WTC11 (cell line): ENCODE results near the gene ARSB.

Experiments used
- FOXK1 ChIP-seq: sonication (generic); formaldehyde crosslinking; IDR thresholded peaks from 2 replicates; pipeline ENCODE4 v1.8.0; 2022; ENCODE audit warnings: mild to moderate bottlenecking, moderate library complexity, missing genetic modification reagents
- TF ChIP-seq, protein P1 (sequence below): sonication (generic); formaldehyde crosslinking; IDR thresholded peaks from 2 replicates; pipeline ENCODE4 v1.8.0; 2022; ENCODE audit warnings: mild to moderate bottlenecking, missing genetic modification reagents
- TF ChIP-seq, protein P2 (sequence below): fragments of 200-600 bp; IDR thresholded peaks from 2 replicates; pipeline ENCODE4 v1.8.0; 2022; ENCODE audit warnings: antibody characterized with exemption

DNA sequence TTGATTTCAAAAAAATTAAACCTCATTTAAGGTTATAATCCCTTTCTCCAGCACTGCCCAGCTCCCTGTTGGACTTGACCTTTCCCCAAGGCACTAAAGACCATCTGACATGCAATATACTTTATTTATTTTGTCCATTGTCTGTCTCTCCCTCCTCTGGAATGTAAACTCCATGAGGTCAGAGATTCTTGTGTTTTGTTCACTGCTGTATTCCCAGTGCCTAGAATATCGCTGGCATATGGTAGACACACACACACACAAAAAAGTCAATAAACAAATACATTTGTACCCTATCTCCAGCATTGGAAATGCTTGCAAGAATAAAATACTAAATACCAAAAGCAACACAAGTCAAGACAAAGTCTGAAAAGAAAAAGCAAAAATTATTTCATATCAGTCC, 17.3 kb upstream of the ARSB start:
- TF ChIP-seq, protein P1, sequence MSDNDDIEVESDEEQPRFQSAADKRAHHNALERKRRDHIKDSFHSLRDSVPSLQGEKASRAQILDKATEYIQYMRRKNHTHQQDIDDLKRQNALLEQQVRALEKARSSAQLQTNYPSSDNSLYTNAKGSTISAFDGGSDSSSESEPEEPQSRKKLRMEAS, result no peak
- TF ChIP-seq, protein P2, sequence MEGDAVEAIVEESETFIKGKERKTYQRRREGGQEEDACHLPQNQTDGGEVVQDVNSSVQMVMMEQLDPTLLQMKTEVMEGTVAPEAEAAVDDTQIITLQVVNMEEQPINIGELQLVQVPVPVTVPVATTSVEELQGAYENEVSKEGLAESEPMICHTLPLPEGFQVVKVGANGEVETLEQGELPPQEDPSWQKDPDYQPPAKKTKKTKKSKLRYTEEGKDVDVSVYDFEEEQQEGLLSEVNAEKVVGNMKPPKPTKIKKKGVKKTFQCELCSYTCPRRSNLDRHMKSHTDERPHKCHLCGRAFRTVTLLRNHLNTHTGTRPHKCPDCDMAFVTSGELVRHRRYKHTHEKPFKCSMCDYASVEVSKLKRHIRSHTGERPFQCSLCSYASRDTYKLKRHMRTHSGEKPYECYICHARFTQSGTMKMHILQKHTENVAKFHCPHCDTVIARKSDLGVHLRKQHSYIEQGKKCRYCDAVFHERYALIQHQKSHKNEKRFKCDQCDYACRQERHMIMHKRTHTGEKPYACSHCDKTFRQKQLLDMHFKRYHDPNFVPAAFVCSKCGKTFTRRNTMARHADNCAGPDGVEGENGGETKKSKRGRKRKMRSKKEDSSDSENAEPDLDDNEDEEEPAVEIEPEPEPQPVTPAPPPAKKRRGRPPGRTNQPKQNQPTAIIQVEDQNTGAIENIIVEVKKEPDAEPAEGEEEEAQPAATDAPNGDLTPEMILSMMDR, result no peak
- TF ChIP-seq FOXK1 (CRISPR knock-in tag), result no peak
